SK-N-SH (cell line): ENCODE data around the gene THEM4. TPM values are rescaled to one million over a fixed set of nuclear protein-coding genes. Genes with fewer than 3 reads are reported as not detected.

ENCODE experiments used
- CTCF ChIA-PET: fragments of 300-600, 350-600 bp; formaldehyde crosslinking; extraction: SDS; loops from one replicate; lab custom pipeline; 2021; lab: Yijun Ruan, JAX
- POLR2A ChIA-PET: fragments of 350-600 bp; sonication (Branson Sonifier 250); formaldehyde crosslinking; extraction: SDS; loops from one replicate; lab custom pipeline; 2020; ENCODE audit warnings: antibody characterized with exemption, inconsistent platforms; lab: Yijun Ruan, JAX
- DNase-seq: peaks from one replicate; pipeline ENCODE4 v3.0.0; 2012
- H2AFZ ChIP-seq: fragments of 200-600 bp; sonication (generic); 2 replicates; pipeline ENCODE4 v1.8.1; 2016; ENCODE audit warnings: antibody characterized with exemption, mild to moderate bottlenecking, low read depth
- H3F3A ChIP-seq: fragments of 200-600 bp; sonication (generic); replicated peaks from 2 replicates; pipeline ENCODE3; 2016; ENCODE audit warnings: antibody characterized with exemption, mild to moderate bottlenecking; ENCODE audit not compliant: insufficient read depth
- H3K27ac ChIP-seq, 2 experiments: fragments of 200-500 bp in 1 of 2; fragments of 200-600 bp in 1 of 2; sonication (Bioruptor generic) in 1 of 2; sonication (generic), shearing (Covaris generic) in 1 of 2; 2 replicates each; pipeline versions ENCODE4 v1.5.1 to v1.6.1; 2014 to 2016; ENCODE audit warnings: low read depth in 2 of 2, inconsistent platforms in 1 of 2, low read length in 1 of 2, mild to moderate bottlenecking in 1 of 2, mixed read lengths in 1 of 2
- H3K27me3 ChIP-seq: fragments of 200-600 bp; sonication (generic), shearing (Covaris generic); 2 replicates; pipeline ENCODE4 v1.6.1; 2016; ENCODE audit warnings: mixed run types; ENCODE audit not compliant: insufficient read depth
- H3K36me3 ChIP-seq, 2 experiments: fragments of 200-500 bp in 1 of 2; fragments of 200-600 bp in 1 of 2; sonication (Bioruptor generic) in 1 of 2; sonication (generic) in 1 of 2; replicated peaks in 1 of 2; 2 replicates each; pipeline versions ENCODE3 to v1.5.1; 2014 to 2016; ENCODE audit warnings: low read length in 1 of 2, mild to moderate bottlenecking in 1 of 2; ENCODE audit not compliant: insufficient read depth in 2 of 2, control insufficient read depth in 1 of 2
- H3K4me1 ChIP-seq, 2 experiments: fragments of 200-500 bp in 1 of 2; fragments of 200-600 bp in 1 of 2; sonication (Bioruptor generic) in 1 of 2; sonication (generic), shearing (Covaris generic) in 1 of 2; 2 replicates each; pipeline versions ENCODE4 v1.5.1 to v1.6.1; 2014 to 2016; ENCODE audit warnings: low read depth in 1 of 2, low read length in 1 of 2, mixed run types in 1 of 2; ENCODE audit not compliant: insufficient read depth in 2 of 2, control insufficient read depth in 1 of 2
- H3K4me2 ChIP-seq: fragments of 200-600 bp; sonication (generic), shearing (Covaris generic); 2 replicates; pipeline ENCODE4 v1.6.1; 2017; ENCODE audit warnings: mixed run types
- H3K4me3 ChIP-seq, 2 experiments: fragments of 200-500 bp in 1 of 2; fragments of 200-600 bp in 1 of 2; sonication (Bioruptor generic) in 1 of 2; sonication (generic), shearing (Covaris generic) in 1 of 2; 2 replicates each; pipeline versions ENCODE4 v1.5.1 to v1.8.1; 2014 to 2016; ENCODE audit warnings: low read depth in 2 of 2, inconsistent platforms in 1 of 2, low read length in 1 of 2, mild to moderate bottlenecking in 1 of 2, mixed read lengths in 1 of 2, moderate library complexity in 1 of 2
- H3K79me2 ChIP-seq: fragments of 200-600 bp; sonication (generic); 2 replicates; pipeline ENCODE4 v1.8.1; 2017; ENCODE audit warnings: mild to moderate bottlenecking; ENCODE audit not compliant: insufficient read depth
- H3K9ac ChIP-seq: fragments of 200-600 bp; sonication (generic); 2 replicates; pipeline ENCODE4 v1.6.1; 2017; ENCODE audit warnings: mixed run types
- H3K9me2 ChIP-seq: fragments of 200-600 bp; sonication (generic); 2 replicates; pipeline ENCODE4 v1.6.1; 2017; ENCODE audit warnings: mixed run types
- H3K9me3 ChIP-seq: fragments of 200-600 bp; sonication (generic); 2 replicates; pipeline ENCODE4 v1.6.1; 2017; ENCODE audit warnings: mixed run types, mild to moderate bottlenecking, moderate library complexity
- H4K20me1 ChIP-seq: fragments of 200-600 bp; sonication (generic); 2 replicates; pipeline ENCODE4 v1.6.1; 2017; ENCODE audit warnings: mild to moderate bottlenecking, mixed run types; ENCODE audit not compliant: insufficient read depth
- CTCF ChIP-seq: fragments of 200-600 bp; sonication (generic); IDR thresholded peaks from 2 replicates; pipeline ENCODE4 v1.6.1; 2017; ENCODE audit warnings: antibody characterized with exemption, mild to moderate bottlenecking, moderate library complexity
- ELF1 ChIP-seq: IDR thresholded peaks from 2 replicates; pipeline ENCODE4 v1.4.0; 2012
- FOSL2 ChIP-seq: IDR thresholded peaks from 2 replicates; pipeline ENCODE4 v1.4.0; 2012; ENCODE audit warnings: low read depth, mild to moderate bottlenecking, moderate library complexity, borderline replicate concordance
- FOXJ3 ChIP-seq: sonication (generic); formaldehyde crosslinking; IDR thresholded peaks from 2 replicates; pipeline ENCODE4 v1.5.1; 2020; ENCODE audit warnings: mild to moderate bottlenecking, missing genetic modification reagents
- FOXM1 ChIP-seq: IDR thresholded peaks from 2 replicates; pipeline ENCODE4 v1.4.0; 2012; ENCODE audit warnings: low read depth, mild to moderate bottlenecking
- GABPA ChIP-seq: IDR thresholded peaks from 2 replicates; pipeline ENCODE4 v1.4.0; 2012; ENCODE audit warnings: low read depth, mild to moderate bottlenecking
- IRF3 ChIP-seq: fragments of 150-350 bp; IDR thresholded peaks from 2 replicates; pipeline ENCODE4 v1.6.1; 2016; ENCODE audit warnings: mild to moderate bottlenecking, low read depth, low read length
- JUND ChIP-seq: IDR thresholded peaks from 2 replicates; pipeline ENCODE4 v1.4.0; 2012
- MXI1 ChIP-seq: IDR thresholded peaks from 2 replicates; pipeline ENCODE4 v1.6.1; 2012; ENCODE audit warnings: mild to moderate bottlenecking, low read depth, low read length, improper control_type of control experiment
- NFIC ChIP-seq: IDR thresholded peaks from 2 replicates; pipeline ENCODE4 v1.4.0; 2012; ENCODE audit warnings: borderline replicate concordance
- NRF1 ChIP-seq: IDR thresholded peaks from 2 replicates; pipeline ENCODE4 v1.6.1; 2012; ENCODE audit warnings: low read depth, mild to moderate bottlenecking, low read length
- POLR2AphosphoS5 ChIP-seq: IDR thresholded peaks from 2 replicates; pipeline ENCODE4 v1.6.1; 2012; ENCODE audit warnings: low read depth, low read length
- RCOR1 ChIP-seq: fragments of 150-350 bp; IDR thresholded peaks from 2 replicates; pipeline ENCODE4 v1.6.1; 2017; ENCODE audit warnings: antibody characterized with exemption, low read length
- RFX5 ChIP-seq: IDR thresholded peaks from 2 replicates; pipeline ENCODE4 v1.6.1; 2012; ENCODE audit warnings: mild to moderate bottlenecking, improper control_type of control experiment, low read length
- RXRA ChIP-seq: IDR thresholded peaks from 2 replicates; pipeline ENCODE4 v1.4.0; 2012; ENCODE audit warnings: low read depth, mild to moderate bottlenecking, borderline replicate concordance
- SIN3A ChIP-seq: IDR thresholded peaks from 2 replicates; pipeline ENCODE4 v1.6.1; 2012; ENCODE audit warnings: low read depth, mild to moderate bottlenecking, low read length, moderate library complexity, borderline replicate concordance
- USF1 ChIP-seq: IDR thresholded peaks from 2 replicates; pipeline ENCODE4 v1.4.0; 2012; ENCODE audit warnings: low read depth, borderline replicate concordance
- USF2 ChIP-seq: fragments of 150-350 bp; IDR thresholded peaks from 2 replicates; pipeline ENCODE4 v1.6.1; 2017; ENCODE audit warnings: antibody characterized with exemption, low read length, low read depth, borderline replicate concordance
- WGBS: methylation state at CpG from one replicate; pipeline ENCODE4 v1.1.6; 2017; ENCODE audit warnings: low lambda C conversion rate; 5-methylcytosine and 5-hydroxymethylcytosine counted together
- polyA plus RNA-seq, 3 experiments: library from polyadenylated mRNA; depleted of rRNA; stranded (reverse); fragments of >200 nt; gene quantifications; 2 replicates each; pipeline ENCODE4 v1.2.3, GENCODE V29; 2012

Gene THEM4
- polyA plus RNA-seq, 1 of the 3 experiments (the other 2 are of a cell fraction) = 10.1 TPM

GRCh38 chr1:151864411-151864810, 44.9 kb downstream of the THEM4 start:
- Histone ChIP-seq H3K79me2 (no peaks in the 10 kb centered on the region), H2AFZ (no peak overlapping the region), H3K36me3 (no peaks in the 10 kb centered on the region), H3K9me2 (no peaks in the 10 kb centered on the region), H3K9me3 (no peaks in the 10 kb centered on the region), H3K4me2 (no peak overlapping the region), H3K9ac (no peak overlapping the region), H4K20me1 (no peaks in the 10 kb centered on the region), H3K27ac (no peak overlapping the region), H3K4me1 (no peaks in the 10 kb centered on the region; a peak in 1 of 4 replicates), H3K27me3 (no peaks in the 10 kb centered on the region), H3K4me3 (no peak overlapping the region), H3F3A (no peaks in the 10 kb centered on the region)
- DNase-seq = no peak
- ChIA-PET POLR2A (no interaction called here), CTCF (interaction anchor here (1.0 kb wide), 1 partner anchor 17 kb away, joined by 3 read pairs; no protein-coding TSS in a partner anchor)
- WGBS = 48% methylated on average over 2 of the region's 2 CpGs
- no peak for TF ChIP-seq NFIC
- TF ChIP-seq NRF1 = no peak
- TF ChIP-seq RXRA = no peak
- no peak for TF ChIP-seq USF1
- TF ChIP-seq MXI1 = no peak
- no peak for TF ChIP-seq ELF1
- TF ChIP-seq FOSL2 = no peak
- no peak for TF ChIP-seq IRF3
- no peak for TF ChIP-seq POLR2AphosphoS5
- TF ChIP-seq FOXM1 = no peak
- TF ChIP-seq CTCF = no peak
- TF ChIP-seq RCOR1 = no peak
- no peak for TF ChIP-seq GABPA
- no peak for TF ChIP-seq USF2
- TF ChIP-seq RFX5 = no peak
- no peak for TF ChIP-seq FOXJ3
- TF ChIP-seq JUND = no peak
- TF ChIP-seq SIN3A = no peak
